GM12874 (cell line): ENCODE data around the gene DGKG.

Experiments used
- TF ChIP-seq, protein P1 (sequence below): IDR thresholded peaks from 2 replicates; pipeline ENCODE4 v1.5.1; 2011; ENCODE audit warnings: low read depth, mild to moderate bottlenecking, control low read depth, low read length, moderate library complexity; ENCODE audit not compliant: insufficient read depth

Gene DGKG

DNA sequence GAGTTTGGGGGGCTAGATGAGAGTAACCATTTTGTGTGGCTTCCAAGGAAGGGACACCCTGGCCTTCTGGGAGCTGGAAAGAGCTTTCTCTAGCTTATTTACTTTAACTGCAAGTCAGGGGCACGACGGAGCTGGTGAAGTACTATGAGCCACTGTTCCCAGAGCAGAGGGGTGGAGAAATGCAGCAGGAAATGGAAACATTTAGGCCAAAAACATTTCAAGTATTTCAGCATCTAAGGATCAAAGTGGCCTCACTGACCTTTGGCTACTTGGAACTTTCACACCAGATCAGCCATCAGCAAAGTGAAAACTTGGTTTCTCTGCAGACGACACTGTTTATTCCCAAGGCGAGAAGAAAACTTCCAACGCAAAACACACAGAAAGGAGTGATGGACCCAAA, 7.9 kb downstream of the DGKG start:
- TF ChIP-seq, protein P1, sequence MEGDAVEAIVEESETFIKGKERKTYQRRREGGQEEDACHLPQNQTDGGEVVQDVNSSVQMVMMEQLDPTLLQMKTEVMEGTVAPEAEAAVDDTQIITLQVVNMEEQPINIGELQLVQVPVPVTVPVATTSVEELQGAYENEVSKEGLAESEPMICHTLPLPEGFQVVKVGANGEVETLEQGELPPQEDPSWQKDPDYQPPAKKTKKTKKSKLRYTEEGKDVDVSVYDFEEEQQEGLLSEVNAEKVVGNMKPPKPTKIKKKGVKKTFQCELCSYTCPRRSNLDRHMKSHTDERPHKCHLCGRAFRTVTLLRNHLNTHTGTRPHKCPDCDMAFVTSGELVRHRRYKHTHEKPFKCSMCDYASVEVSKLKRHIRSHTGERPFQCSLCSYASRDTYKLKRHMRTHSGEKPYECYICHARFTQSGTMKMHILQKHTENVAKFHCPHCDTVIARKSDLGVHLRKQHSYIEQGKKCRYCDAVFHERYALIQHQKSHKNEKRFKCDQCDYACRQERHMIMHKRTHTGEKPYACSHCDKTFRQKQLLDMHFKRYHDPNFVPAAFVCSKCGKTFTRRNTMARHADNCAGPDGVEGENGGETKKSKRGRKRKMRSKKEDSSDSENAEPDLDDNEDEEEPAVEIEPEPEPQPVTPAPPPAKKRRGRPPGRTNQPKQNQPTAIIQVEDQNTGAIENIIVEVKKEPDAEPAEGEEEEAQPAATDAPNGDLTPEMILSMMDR = no peak

DNA sequence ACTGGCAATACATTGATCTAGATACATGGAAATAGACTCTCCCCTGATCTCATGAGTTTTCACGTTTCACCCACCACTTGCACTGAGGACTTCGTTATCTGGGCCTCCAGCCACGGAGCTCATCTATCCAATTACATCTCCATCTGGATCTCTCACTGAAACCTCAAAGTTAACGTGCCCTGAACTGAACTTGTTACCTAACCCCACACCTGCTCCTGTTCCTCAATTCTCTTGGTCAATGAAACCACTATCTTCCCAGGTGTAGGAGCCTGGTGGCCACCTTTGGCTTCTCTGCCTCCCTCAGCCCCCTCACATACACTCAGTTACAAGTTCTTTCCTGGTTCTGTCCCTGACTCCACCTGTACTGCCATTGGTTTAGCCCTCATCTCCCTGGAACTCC, 9.7 kb downstream of the DGKG start:
- TF ChIP-seq, protein P1 = no peak

DNA sequence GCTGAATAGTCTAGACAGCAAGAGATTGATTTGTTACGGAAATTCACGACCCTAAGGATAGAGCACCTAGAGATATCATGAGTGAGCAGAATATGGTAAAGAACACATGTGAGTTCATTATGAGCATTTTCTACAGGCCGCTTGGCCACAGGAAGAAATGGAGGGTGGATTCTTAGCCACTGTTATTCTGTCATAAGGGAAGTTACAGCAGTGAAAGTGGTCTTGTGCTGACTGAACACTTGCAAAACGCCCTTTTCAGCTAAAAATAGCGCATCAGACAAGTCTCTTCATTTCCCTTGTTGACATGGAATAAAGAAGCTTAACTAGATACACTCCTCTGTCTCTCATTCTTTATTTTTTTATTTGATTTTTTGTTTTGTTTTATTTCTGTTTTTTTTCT, 19.8 kb downstream of the DGKG start:
- TF ChIP-seq, protein P1 = no peak

DNA sequence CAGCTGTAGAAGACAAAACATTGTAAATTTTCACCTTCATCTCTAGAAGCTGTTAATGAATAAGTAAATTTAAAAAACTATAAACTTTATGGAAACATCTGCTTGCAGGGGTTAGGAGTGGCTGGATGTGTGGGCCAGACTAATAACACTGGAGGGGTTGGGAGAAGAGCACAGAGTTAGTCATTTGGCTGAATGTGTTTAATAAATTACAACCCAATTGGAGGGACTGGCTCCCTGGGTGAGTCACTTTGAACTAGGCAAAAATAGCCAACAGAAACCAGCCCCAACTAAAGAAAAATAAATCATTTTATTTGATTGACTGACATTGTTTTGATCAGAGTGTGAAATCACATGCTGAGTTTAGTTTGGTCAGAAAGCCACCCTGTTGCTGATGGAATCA, 21.8 kb downstream of the DGKG start:
- TF ChIP-seq, protein P1 = no peak

DNA sequence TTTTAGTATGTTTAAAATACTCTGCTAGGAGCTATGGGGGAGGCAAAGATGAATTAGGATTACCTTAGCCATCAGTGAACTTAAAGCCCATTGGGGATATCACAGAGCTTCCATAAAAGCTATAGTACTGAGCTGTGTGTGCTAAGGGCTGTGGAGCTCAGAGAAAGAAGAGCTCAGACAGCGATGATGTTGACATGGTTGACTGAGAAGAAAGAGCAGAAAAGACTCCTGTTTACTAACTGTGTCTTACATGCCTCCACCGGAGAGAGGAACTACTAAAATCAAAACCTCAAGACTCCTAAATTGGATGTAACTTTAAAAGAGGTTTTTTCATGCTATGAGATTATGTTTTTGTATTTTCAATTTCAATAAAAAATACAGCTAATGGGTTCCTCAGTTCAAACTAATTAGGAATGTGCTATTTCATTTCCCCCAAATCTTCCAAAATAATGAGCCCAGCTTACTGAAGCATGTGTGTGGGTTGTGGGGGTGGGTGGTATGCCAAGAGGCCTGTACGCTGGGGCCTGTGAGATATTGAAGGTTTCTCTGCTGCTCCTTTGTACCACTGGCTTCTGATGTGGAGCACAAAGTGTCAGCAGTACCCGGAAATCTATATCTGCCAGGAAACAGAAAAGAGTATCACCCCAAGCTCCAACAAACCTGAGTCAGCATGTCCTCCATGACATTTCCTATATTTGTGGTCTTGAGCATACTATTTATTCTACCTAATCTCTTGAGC, 22.7 kb downstream of the DGKG start:
- TF ChIP-seq, protein P1 = no peak

DNA sequence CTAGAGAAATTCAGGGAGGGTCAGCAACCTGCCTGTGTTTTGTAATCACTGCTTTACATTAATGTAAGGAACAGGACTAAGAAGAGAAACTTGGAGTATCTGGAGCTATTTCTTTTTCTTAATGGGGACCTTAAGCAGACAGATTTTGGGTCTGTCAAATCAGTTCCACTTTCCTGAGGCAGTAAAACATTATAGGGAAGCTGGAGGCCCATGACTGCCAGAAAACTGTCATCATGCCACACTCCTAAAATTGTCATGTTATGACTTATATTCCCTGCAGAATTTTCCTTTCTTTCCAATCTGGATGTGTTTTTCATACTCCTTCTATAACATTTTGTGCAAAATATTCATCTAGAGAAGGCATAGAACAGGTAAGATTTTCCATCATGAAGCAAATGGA, 28.8 kb downstream of the DGKG start:
- TF ChIP-seq, protein P1 = no peak

DNA sequence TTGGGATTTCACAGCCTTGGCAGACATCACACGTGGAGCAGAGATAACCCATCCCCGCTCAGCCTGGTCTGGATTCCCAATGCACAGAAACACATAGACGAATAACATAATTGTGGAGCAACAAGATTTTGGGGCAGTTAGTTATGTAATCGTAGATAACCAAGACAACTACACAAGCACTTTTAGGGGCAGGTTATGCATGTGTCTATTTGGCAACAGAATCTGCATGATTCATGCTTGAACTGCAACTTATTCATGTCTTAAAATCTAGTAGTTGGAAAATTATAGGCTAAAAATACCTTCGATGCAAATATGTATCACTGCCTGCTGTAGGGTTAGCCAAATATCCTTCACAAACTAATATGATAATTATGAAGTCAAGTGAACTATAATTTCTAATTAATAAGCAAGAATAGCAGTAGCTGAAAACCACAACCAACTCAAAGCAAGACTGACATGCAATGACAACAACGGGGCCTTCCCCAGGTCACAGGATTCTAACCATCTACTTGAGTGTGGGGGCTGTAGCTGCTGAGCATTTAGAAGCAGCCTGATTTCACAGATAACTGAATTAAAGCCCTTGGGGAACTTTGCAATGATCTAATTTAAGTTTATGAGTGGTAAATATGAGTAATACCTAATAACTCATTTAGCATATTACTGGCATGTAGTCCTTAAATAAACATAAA, 31.1 kb downstream of the DGKG start:
- TF ChIP-seq, protein P1 = no peak
